Measurements from ENCODE around the gene SACS.

SACS gene

GRCh38 chr13:23292586-23292985, 140.9 kb downstream of the SACS start:
- DNase-seq, result no peak

GRCh38 chr13:23289917-23290357, 143.6 kb downstream of the SACS start:
- H3K27ac Mint-ChIP-seq, result no peak overlapping the region
- no peaks in the 10 kb centered on the region for H3K9me3 Mint-ChIP-seq
- DNase-seq, result no peak
- H3K4me3 Mint-ChIP-seq, result no peak overlapping the region
- peaks cover 10 to 15% of the 10 kb centered on the region in 2 donors for H3K27me3 Mint-ChIP-seq
- no peak for ATAC-seq (replicated peaks)
- H3K36me3 Mint-ChIP-seq, result no peaks in the 10 kb centered on the region
- no peaks in the 10 kb centered on the region for H3K4me1 Mint-ChIP-seq

More at GRCh38 chr13:23292586-23292985, 140.9 kb downstream of the SACS start:
- Mint-ChIP-seq H3K4me3 (no peak overlapping the region), H3K36me3 (no peaks in the 10 kb centered on the region), H3K27me3 (peaks cover 5 to 12% of the 10 kb centered on the region in 2 donors), H3K9me3 (peaks cover 0 to 2% of the 10 kb centered on the region in 2 donors), H3K27ac (no peak overlapping the region), H3K4me1 (no peaks in the 10 kb centered on the region)
- no peak for ATAC-seq (replicated peaks)

GRCh38 chr13:23288995-23289394, 144.5 kb downstream of the SACS start:
- Mint-ChIP-seq H3K4me1 (no peaks in the 10 kb centered on the region), H3K27ac (no peak overlapping the region), H3K9me3 (peaks cover 0 to 2% of the 10 kb centered on the region in 2 donors), H3K27me3 (peaks cover 20 to 24% of the 10 kb centered on the region in 2 donors), H3K36me3 (no peaks in the 10 kb centered on the region), H3K4me3 (no peak overlapping the region)
- no peak for DNase-seq
- ATAC-seq (replicated peaks), result no peak

- Mint-ChIP-seq H3K27ac (no peak overlapping the region), H3K36me3 (no peaks in the 10 kb centered on the region), H3K4me1 (no peaks in the 10 kb centered on the region), H3K9me3 (peaks cover 0 to 2% of the 10 kb centered on the region in 2 donors), H3K4me3 (no peak overlapping the region), H3K27me3 (peaks cover 21 to 25% of the 10 kb centered on the region in 2 donors)
- ATAC-seq (replicated peaks) (no peak), DNase-seq (no peak)
These were observed 144.9 kb downstream of the SACS start for GRCh38 chr13:23288564-23288963.

- no peak overlapping the region for H3K4me3 Mint-ChIP-seq
- no peaks in the 10 kb centered on the region for H3K36me3 Mint-ChIP-seq
- peaks cover 11 to 23% of the 10 kb centered on the region in 2 donors for H3K27me3 Mint-ChIP-seq
- no peak overlapping the region for H3K27ac Mint-ChIP-seq
- no peak for DNase-seq
- no peak for ATAC-seq (replicated peaks)
- H3K9me3 Mint-ChIP-seq, result peaks cover 3 to 5% of the 10 kb centered on the region in 2 donors
- H3K4me1 Mint-ChIP-seq, result no peaks in the 10 kb centered on the region
These were observed 154.2 kb downstream of the SACS start for GRCh38 chr13:23279321-23279720.
